NOMO-1 (cell line): ENCODE results near the gene ERGIC2.

ENCODE experiments used
- DNase-seq, 2 experiments: peaks; one replicate each; lab custom pipeline; 2025; ENCODE audit not compliant: unreplicated experiment in 2 of 2; lab: John Stamatoyannopoulos, UW

The ERGIC2 gene

DNA sequence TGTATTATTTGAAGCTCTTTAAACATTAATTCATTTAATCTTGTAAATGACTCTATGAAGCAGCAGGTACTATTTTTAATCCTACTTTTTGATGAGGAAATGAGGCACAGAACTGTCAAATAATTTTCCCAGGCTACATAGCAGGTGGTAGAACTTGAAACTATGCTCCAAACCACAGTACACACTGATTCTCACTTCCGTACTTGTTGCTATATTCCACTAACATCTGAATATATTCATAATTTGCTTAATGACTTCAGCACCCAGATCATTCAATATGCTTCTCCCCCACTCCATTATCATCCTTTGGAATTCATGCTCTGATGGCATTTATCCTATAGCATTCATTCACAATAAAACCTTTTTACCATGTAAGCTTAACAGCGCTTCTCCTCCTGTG, 4.9 kb downstream of the ERGIC2 start:
- DNase-seq = no peak

DNA sequence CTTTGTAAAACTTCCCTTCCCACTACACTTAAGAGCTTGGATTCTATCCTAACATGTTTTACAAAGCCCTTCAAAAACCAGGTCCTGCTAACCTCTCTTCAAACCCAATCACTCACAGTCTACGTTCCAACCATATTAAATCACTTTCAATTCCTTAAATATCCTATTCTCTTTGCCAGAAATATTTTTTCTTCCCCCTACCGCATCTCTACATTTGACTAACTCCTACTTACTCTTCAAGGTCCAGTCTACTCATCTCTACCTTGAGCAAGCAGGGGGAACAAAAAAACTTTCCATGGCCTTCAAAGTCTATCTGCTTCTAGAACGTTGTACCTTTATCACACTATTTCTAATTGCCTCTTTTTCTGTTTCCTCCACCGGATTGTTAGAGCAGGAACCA, 6.1 kb downstream of the ERGIC2 start:
- DNase-seq = no peak

DNA sequence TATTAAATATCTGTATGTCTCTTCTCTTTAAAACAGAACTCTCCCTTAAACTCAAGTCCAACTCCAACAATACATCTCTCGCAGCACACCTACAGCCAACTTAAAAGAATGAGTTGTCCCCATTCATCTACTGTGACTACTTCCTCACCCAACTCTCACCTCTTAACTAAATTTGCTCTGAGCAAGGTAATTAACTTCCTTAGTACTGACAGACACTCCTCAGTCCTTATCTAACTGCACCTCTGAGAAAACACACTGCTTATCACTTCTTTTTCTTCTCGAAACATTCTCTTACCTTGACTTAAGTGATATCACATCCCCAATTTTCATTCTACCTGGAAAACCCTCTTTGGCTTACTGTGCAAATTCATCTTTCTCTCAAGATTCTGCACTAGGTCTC, 7.0 kb downstream of the ERGIC2 start:
- DNase-seq = no peak

DNA sequence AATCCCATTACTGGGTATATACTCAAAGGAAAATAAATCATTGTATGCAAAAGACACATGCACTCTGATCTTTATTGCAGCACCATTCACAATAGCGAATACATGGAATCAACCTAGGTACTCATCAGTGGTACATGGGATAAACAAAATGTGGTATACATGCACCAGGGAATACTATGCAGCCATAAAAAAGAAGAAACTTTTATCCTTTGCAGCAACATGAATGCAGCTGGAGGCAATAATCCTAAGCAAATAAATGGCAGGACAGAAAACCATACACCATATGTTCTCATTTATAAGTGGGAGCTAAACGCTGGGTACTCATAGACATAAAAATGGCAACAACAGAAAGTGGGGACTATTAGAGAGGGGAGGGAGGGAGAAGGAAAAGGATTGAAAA, 15.9 kb downstream of the ERGIC2 start:
- DNase-seq = no peak

DNA sequence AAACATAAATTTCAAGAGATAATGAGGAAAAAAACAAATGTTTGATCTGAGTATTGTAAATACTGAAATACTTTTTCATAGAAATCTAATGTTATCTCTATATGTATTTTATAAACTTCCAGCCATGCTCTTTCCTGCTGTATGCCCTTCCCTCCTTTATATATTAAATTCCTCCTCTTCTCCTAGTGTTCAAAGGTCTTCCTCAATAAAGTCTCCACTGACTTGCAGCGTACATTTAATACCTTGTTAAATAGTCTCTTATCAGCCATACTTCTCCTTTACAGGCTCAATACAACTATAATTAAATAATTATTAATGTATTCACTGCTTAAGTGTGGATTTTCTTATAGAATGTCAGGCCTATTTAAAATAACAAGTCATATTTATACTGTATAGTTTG, 26.0 kb downstream of the ERGIC2 start:
- DNase-seq = no peak

DNA sequence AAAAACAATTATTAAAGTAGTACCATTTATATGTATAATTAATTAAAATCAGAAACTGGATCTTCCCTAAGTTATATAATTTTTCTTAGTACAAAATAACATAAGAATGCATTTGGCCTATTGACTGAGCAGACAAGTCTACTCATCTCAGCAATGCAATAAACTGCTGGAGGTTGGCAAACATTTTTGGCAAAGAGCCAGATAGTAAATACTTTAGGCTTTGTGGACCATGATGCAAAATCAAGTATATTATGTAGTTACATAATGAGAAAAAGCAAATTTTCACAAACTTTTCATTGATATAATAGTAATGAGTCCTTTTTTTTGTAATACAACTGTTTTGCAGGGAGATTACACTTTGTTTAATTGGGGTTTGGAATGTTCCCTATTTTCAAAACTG, 30.9 kb downstream of the ERGIC2 start:
- peak in 1 of 2 experiments; percentile 3 for DNase-seq

DNA sequence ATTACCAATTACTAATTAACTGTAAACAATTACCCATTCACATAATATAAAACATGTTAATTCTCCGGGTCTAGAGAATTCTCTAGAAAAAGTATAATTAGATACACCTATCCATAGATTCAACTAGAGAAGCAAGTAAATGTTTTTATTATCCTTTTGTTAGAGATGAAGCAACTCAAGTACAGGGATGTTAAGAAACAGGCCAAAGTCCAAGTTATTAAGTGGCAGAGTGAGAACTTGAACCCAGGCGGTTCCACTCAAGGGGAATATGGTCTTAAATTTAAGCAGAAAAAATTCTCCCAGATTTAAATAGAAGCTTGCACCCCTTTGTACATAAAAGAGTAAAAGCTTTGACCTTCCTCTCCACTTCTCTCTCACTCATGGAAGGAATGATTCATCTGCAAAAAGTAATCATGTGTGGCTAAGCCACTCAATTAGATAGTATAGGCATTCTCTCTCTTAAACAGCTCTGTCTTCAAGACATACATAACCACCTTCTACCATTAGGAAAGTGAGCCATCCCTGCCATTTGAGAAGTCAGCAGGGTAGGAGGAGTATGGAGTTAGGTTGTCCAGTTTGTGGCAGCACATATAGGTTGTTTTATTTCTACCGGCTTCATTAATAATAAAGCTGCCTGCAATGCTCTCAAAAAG, 34.1 kb downstream of the ERGIC2 start:
- DNase-seq = peak in 1 of 2 experiments; percentile 16

DNA sequence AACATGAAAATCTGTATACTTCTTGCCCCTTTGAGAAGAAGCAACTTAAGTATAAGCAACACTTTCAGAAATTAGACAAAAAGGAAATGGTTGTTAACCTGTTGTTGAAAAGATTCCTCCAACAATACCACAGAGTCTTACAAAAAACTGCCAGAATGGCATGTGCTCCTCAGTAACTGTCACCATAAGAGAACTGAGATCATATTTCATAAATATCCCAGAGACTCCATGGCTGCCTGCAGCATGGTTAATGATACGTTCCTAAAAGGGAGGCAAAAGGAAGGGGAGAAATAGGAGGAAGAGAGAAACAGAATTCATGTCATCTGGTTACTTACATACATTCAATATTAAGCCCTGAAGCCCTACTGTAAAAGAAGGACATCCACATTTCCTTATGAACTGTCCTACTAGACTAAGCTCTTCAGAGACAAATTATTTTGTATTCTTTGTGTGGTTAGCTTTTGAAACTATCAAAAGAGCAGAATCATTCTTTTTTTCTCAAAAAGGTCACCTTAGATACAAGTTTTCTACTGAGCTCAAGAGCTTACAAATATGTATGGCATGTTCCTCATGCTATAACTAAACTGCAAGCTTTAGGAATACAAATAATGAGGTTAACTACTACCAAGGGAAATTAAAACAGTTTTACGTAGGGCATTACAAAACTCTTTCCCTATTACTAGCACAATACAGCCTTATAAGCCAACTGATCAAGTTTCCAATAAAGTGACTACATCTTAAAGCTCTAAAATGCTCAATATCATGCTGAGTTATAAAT, 37.8 kb downstream of the ERGIC2 start:
- DNase-seq = no peak

DNA sequence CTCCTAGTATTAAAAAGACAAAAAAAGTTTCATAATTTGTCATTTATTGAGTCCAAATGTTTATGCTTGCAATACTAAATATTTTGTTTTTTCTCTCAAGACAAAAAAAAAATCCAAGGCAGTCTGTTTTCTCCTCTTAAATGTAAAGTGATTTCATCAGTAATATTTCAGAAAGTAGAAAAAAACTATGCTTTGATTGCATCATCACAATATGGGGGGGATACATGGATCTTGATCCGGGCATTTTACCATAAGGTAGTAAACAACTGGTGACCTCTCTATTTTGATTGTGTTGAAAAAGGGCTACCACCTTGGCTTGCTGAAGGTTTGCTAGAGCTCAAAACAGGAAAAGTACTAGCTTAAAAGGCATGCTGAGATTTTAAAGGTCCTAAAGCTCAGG, 43.6 kb downstream of the ERGIC2 start:
- no peak for DNase-seq

DNA sequence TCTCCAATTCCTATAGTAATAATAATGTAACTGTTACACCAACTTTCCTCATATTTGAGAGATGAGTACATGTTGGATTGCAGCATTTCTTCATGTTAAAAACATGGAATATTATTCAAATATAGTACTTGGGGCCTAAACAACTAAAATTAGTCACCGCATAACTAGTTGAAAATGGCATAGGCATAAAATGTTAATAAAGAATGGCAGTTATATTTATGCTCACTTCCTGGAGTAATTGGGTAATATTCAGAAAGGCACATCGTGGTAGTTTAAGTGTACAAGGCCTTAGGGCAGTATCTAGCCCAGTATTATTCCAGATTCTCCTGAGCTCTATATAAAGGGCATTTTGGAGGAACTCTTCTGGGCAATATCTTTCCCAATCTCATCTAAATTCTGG, 46.0 kb downstream of the ERGIC2 start:
- no peak for DNase-seq

DNA sequence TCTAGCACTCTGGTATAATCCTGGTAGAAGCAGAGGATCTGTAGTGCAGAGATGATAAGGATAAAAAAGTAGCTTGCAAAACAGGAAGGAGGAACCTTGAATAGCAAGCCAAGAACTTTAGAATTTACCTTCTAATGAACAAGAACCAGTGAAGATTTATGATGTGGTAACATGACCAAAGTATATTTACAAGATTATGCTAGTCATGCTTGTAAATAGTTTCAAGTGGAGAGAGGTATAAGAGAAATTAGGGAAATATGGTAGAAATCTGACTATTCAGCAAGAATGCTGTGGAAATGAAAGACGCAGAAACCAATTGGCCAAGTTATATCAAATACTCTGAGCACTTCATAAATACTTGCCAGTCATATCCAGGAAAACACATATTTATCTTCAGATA, 47.8 kb downstream of the ERGIC2 start:
- DNase-seq = peak; percentile 4 to 7

DNA sequence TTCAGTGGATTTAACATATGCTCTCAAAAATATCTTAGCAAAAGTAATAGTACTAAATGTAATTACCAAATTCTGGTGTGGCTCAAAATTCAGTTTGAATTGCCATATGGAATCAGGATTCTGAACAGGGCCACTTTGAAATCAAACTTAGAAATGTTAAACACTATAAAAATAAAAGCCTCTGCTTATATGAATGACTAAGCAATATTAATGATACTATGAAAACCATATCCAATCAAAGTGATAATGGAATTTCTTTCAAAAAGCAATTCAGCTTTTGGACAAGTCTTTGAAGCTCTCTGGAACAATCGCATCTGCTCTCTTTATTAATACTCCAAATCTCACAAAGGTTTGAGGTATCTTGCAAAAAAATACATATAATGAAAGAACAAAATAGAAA, 51.6 kb downstream of the ERGIC2 start:
- no peak for DNase-seq

DNA sequence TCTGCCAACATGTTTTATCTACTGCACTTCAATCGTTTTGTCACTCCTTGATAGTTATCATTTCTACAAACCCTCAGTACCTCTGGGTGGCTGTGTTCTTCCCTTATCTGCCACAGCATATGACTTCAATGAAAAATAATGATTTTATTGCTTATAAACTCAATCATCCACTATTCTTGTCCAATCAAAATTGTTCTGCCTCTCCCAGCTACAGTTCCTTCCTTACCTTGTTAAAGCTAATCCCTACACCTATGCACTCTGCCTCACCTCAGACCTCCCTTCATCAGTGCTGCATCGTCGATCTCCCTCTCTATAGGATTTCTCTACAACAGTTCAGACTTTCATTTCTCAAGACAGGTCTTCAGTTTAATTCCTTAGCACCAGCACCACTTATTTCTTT, 58.8 kb downstream of the ERGIC2 start:
- DNase-seq = no peak

DNA sequence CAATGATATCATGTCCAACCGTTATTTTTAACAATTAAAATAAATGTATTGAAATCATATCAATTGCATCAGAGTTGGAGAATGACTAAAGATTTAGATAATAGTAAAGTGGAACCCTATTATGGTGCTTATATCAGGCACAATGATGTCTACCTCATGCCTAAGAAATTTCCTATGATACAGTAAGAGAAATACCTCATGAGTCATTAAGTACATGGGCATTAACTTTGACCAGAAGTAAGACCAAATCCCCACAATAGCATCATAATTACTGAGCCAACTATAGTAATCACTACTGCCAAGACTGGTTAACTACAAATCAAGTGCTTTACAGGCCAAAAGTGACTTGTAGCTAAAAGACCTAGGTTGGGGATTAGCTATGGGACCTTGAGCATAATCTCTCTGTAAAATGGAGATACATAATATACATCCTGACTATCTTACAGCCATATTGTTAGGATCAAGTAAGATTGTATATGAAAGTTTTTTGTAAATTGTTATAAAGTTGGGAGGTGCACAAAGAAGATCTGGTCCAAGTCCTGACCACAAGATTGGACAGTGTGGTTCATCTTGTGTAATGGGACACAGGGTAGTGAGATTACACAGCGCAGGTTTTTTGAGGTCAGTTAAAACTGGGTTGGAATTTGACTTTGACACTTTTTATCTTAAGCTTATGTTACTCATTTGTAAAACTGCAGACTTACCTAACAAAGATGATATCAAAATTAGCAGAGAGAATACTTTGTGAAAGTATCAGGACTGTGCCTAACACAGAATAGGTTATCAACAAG, 60.5 kb downstream of the ERGIC2 start:
- no peak for DNase-seq

DNA sequence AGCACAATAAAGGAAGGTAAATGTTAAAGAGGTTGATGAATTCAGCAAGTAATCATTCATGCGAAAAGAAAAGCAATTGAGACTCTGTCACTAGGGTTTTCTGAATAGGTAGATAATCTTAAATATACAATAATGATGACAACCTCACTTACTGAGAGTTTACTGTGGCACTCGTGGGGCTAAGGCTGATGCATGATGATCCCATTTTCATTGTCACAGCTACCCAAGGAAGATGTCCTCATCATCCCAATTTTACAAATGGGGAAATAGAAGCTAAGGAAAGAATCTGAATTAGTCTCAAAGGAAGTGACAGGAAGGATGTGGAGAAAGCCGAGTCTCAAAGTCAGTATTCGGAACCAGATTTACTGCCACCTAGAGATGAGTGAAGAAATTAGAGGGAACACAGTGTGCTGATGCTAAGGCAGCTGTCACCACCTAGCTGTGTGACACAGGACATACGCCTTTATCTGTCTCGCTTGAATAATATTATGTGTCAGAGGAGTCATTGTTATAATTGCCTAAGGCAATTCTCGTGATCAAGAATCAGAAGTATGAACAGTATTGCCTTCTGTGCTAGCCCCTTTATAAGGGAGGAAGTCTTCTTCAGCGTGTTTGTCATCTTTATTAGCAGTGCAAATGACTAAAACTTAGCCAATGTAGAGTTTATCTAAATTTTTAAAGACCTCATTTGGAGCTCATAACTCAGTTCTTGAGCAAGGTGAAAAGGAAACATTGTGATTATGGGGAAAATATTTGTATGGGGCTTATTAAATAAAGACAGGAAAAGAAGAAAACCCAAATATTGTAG, 63.2 kb downstream of the ERGIC2 start:
- peak; percentile 73 to 74 for DNase-seq

DNA sequence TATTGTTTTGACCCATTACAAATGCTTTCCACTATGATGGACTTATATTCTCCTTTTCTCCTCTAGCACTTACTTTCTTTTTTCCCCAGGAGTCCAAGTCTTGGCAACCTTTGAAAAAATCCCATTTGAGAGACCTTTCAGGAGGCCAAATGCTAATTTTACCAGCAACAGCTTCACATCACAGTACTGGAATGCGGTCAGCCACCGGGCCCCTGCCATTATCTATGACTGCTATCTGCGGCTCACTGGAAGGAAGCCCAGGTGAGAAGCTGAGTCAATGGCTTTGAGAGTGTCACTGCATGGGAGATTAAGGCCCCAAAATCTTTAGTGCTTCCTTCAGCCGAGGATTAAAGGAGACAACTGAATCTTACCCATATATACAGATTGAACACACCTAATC, 64.2 kb downstream of the ERGIC2 start:
- DNase-seq = no peak

DNA sequence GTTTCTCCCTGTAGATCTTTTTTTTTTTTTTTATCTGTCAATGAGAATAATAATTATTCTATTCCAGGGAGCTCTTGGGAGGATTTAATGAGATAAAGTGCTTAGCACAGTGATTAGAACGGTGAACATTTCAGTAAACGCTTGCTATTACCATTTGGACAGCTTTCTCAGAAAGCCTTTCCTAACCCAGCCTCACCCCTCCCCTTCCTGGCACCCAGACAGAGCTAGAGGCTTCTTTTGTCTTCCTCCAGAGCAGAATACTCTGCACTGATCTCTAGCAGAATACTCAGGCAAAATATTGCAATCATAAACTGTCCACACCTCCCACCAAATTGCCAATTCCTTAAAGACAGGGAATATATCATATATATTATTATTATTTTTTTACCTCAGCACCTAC, 66.6 kb downstream of the ERGIC2 start:
- no peak for DNase-seq

DNA sequence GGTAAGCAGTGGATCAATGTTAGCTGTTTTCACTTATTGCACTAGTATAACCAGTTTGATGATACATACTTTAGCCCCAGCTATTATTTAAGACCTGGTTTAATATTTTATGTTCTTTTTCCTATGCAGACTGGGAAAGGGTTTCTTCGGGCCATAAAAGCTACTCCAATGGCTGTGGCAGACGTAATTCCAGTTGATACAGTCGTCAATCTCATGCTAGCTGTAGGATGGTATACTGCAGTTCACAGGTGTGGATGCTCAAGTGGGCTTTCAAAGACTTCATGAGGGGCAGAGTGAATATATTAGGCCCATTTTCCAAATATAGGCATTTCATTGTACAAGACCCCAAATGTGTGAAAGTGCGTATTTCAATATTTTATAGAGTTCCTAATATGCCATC, 70.1 kb downstream of the ERGIC2 start:
- DNase-seq = no peak

DNA sequence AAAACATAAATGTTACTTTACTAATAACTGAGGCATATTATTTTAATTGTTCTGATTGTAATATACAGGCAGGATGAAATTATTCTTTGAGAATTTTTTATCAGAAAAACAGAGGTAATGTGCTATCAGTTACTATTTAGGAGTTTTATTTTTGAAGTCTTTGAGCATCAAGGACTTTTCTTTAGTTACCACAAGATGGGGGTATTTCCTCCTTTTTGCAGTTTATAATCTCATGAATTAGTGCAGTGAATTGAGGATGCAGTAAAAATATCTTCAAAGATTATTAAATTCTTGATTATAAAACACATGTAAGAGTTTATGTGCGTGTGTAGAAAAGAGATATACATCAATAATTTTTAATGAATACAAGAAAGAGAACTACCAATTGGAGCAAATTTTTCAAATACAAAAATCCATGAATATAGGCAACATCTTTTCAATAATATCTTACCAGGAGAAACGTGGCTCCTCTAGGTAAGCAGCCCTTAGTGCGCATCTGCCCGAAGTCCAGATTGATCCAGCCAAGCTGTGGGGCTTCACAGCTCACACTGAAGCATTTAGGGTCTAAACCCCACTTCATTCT, 71.6 kb downstream of the ERGIC2 start:
- DNase-seq = peak in 1 of 2 experiments; percentile 2

DNA sequence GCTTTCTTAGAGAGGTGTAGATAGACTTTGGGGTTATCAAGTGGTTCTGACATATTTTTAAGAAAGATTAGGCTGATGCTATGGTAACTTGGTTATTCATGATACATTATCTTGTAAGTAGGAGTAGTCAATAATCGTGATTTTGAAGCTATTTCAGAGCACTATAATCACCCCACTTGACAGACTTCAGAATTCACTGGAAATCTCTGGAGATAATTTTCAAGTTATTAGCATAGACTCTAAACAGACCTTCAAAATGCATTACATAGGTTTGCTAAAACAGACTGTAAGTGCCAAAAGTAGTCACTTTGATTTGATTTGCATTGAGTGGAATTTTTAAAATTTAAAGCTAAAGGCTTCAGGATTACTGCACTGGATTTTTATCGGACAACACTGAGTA, 74.3 kb downstream of the ERGIC2 start:
- DNase-seq = no peak

DNA sequence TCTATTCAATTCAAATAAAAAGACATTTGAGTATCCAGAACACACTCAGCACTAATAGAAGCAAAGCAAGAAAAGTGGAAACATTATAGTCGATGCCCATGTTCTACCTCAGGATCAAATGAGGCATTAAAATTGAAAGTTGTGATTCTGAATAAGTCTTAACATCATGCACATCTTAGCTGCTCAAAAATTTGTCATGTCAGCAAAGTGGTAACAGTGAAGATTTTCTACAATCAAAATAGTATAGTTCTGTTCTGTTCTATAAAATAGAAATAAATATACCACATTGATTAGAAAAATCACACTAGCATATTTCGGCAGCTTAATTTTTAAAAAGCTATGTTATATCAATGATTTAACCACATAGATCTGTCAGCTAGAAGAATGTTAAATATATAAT, 74.7 kb downstream of the ERGIC2 start:
- no peak for DNase-seq
